IMR-90 (cell line): ENCODE measurements around the gene ZSCAN10. TPM values are rescaled to one million over a fixed set of nuclear protein-coding genes. Genes with fewer than 3 reads are reported as not detected.

Experiments
- ATAC-seq: fragments of 200-7000 bp; cut with Tn5 transposase; 2 replicates; pipeline ENCODE4 v1.9.1; 2020; ENCODE audit warnings: low read depth, mild to moderate bottlenecking, moderate library complexity
- BruUV-seq: library from RNA; stranded (reverse); fragments of 400-500 nt; replicated peaks from 2 replicates; lab custom pipeline; 2021; lab: Mats Ljungman, UMichigan
- CTCF ChIA-PET: fragments of 300-600 bp; formaldehyde crosslinking; extraction: SDS; loops from one replicate; lab custom pipeline; 2021; ENCODE audit warnings: antibody characterized with exemption; lab: Yijun Ruan, JAX
- POLR2A ChIA-PET: fragments of 300-600 bp; sonication (Branson Sonifier 250); formaldehyde crosslinking; loops from one replicate; lab custom pipeline; 2022; ENCODE audit warnings: antibody characterized with exemption; ENCODE audit not compliant: unreplicated experiment; lab: Charles Lee
- DNase-seq: peaks from one replicate; pipeline ENCODE4 v3.0.0; 2013
- H2AFZ ChIP-seq: replicated peaks from 2 replicates; pipeline ENCODE3; 2013; ENCODE audit warnings: low read length, mild to moderate bottlenecking; ENCODE audit not compliant: poor library complexity
- H2AK5ac ChIP-seq: 2 replicates; pipeline ENCODE4 v1.6.1; 2013; ENCODE audit warnings: low read depth, low read length, inconsistent platforms
- H2AK9ac ChIP-seq: replicated peaks from 2 replicates; pipeline ENCODE3; 2013; ENCODE audit warnings: mild to moderate bottlenecking, low read depth, low read length, moderate library complexity; ENCODE audit not compliant: poor library complexity
- H2BK120ac ChIP-seq: 2 replicates; pipeline ENCODE4 v1.6.1; 2013; ENCODE audit warnings: low read depth, low read length, inconsistent platforms
- H2BK15ac ChIP-seq: 3 replicates; pipeline ENCODE4 v1.6.1; 2013; ENCODE audit warnings: low read depth, low read length, inconsistent platforms
- H2BK20ac ChIP-seq: 2 replicates; pipeline ENCODE4 v1.6.1; 2013; ENCODE audit warnings: low read depth, mild to moderate bottlenecking, inconsistent platforms, low read length, moderate library complexity
- H2BK5ac ChIP-seq: 2 replicates; pipeline ENCODE4 v1.6.1; 2013; ENCODE audit warnings: mild to moderate bottlenecking, low read depth, low read length, inconsistent platforms; ENCODE audit not compliant: poor library complexity, severe bottlenecking
- H3K14ac ChIP-seq: replicated peaks from 2 replicates; pipeline ENCODE4 v1.6.1; 2013; ENCODE audit warnings: low read depth, low read length, inconsistent platforms
- H3K18ac ChIP-seq: 2 replicates; pipeline ENCODE4 v1.6.1; 2013; ENCODE audit warnings: low read depth, low read length, control low read depth
- H3K23ac ChIP-seq: 2 replicates; pipeline ENCODE4 v1.6.1; 2013; ENCODE audit warnings: low read depth, low read length, inconsistent platforms
- H3K27ac ChIP-seq: 2 replicates; pipeline ENCODE4 v1.5.1; 2013; ENCODE audit warnings: mild to moderate bottlenecking, control low read depth, low read length; ENCODE audit not compliant: insufficient read depth
- H3K27me3 ChIP-seq: 2 replicates; pipeline ENCODE4 v1.6.1; 2013; ENCODE audit warnings: low read length; ENCODE audit not compliant: control insufficient read depth, insufficient read depth
- H3K36me3 ChIP-seq: 2 replicates; pipeline ENCODE4 v1.6.1; 2013; ENCODE audit warnings: low read length, mixed read lengths; ENCODE audit not compliant: control insufficient read depth, insufficient read depth
- H3K4ac ChIP-seq: 2 replicates; pipeline ENCODE4 v1.6.1; 2013; ENCODE audit warnings: low read depth, low read length, inconsistent platforms
- H3K4me1 ChIP-seq: 2 replicates; pipeline ENCODE4 v1.6.1; 2013; ENCODE audit warnings: low read length, mixed read lengths; ENCODE audit not compliant: control insufficient read depth, insufficient read depth
- H3K4me2 ChIP-seq: 2 replicates; pipeline ENCODE4 v1.6.1; 2013; ENCODE audit warnings: low read depth, mild to moderate bottlenecking, control low read depth, low read length, moderate library complexity
- H3K4me3 ChIP-seq: 2 replicates; pipeline ENCODE4 v1.5.1; 2013; ENCODE audit warnings: low read depth, mild to moderate bottlenecking, control low read depth, low read length, moderate library complexity; ENCODE audit not compliant: insufficient read depth
- H3K56ac ChIP-seq: 2 replicates; pipeline ENCODE4 v1.6.1; 2013; ENCODE audit warnings: low read length, inconsistent platforms; ENCODE audit not compliant: insufficient read depth; ENCODE audit errors: extremely low read depth
- H3K79me1 ChIP-seq, 2 experiments: 2 replicates each; pipeline ENCODE4 v1.6.1; 2013; ENCODE audit warnings: low read length in 2 of 2, inconsistent platforms in 1 of 2, low read depth in 1 of 2
- H3K9ac ChIP-seq: 2 replicates; pipeline ENCODE4 v1.6.1; 2013; ENCODE audit warnings: low read depth, low read length, control low read depth
- H3K9me1 ChIP-seq: 2 replicates; pipeline ENCODE4 v1.6.1; 2013; ENCODE audit warnings: low read length, inconsistent platforms; ENCODE audit not compliant: insufficient read depth
- H3K9me3 ChIP-seq: 2 replicates; pipeline ENCODE4 v1.6.1; 2013; ENCODE audit warnings: low read length; ENCODE audit not compliant: control insufficient read depth, insufficient read depth
- H4K20me1 ChIP-seq: 2 replicates; pipeline ENCODE4 v1.6.1; 2013; ENCODE audit warnings: low read length, inconsistent platforms; ENCODE audit not compliant: insufficient read depth
- H4K5ac ChIP-seq: 2 replicates; pipeline ENCODE4 v1.6.1; 2013; ENCODE audit warnings: mild to moderate bottlenecking, low read depth, low read length, control low read depth
- H4K8ac ChIP-seq, 2 experiments: 2 replicates each; pipeline ENCODE4 v1.6.1; 2013; ENCODE audit warnings: low read depth in 2 of 2, low read length in 2 of 2, control low read depth in 1 of 2, inconsistent platforms in 1 of 2
- H4K91ac ChIP-seq: 2 replicates; pipeline ENCODE4 v1.6.1; 2013; ENCODE audit warnings: low read depth, low read length, inconsistent platforms; ENCODE audit not compliant: insufficient read depth
- CEBPB ChIP-seq: IDR thresholded peaks from 2 replicates; pipeline ENCODE4 v1.6.1; 2012; ENCODE audit warnings: low read depth, low read length, improper control_type of control experiment
- MAZ ChIP-seq: IDR thresholded peaks from 2 replicates; pipeline ENCODE4 v1.6.1; 2012; ENCODE audit warnings: low read depth, mild to moderate bottlenecking, low read length, improper control_type of control experiment, moderate library complexity, borderline replicate concordance
- RCOR1 ChIP-seq: IDR thresholded peaks from 2 replicates; pipeline ENCODE4 v1.6.1; 2012; ENCODE audit warnings: mild to moderate bottlenecking, low read length, improper control_type of control experiment; ENCODE audit not compliant: insufficient replicate concordance
- RFX5 ChIP-seq: IDR thresholded peaks from 2 replicates; pipeline ENCODE4 v1.8.0; 2012; ENCODE audit warnings: low read depth, mild to moderate bottlenecking, low read length, moderate library complexity
- WGBS, 2 experiments: methylation state at CpG; one replicate each; pipeline versions ENCODE4 v1.1.5 to v1.1.7; 2013; ENCODE audit warnings: missing lambda C conversion rate in 2 of 2; ENCODE audit not compliant: insufficient read length in 1 of 2; ENCODE audit errors: extremely low coverage in 2 of 2; 5-methylcytosine and 5-hydroxymethylcytosine counted together
- dilution Hi-C: fragments of 300-500 bp; cut with HindIII; formaldehyde crosslinking; loops from one replicate; pipeline ENCODE4 v1.14.3; 2018; ENCODE audit warnings: low sequenced_read_pairs; ENCODE audit not compliant: unreplicated experiment
- in situ Hi-C: fragments of 300-500 bp; cut with MboI; formaldehyde crosslinking; loops from 3 replicates; pipeline ENCODE4 v1.14.3; 2019; ENCODE audit warnings: low sequenced_read_pairs, inconsistent platforms, mixed read lengths
- intact Hi-C: fragments of 100-400 bp; cut with micrococcal nuclease; formaldehyde crosslinking; loops from 2 replicates; pipeline ENCODE4 v1.10.0; 2022
- polyA plus RNA-seq, 3 experiments: library from polyadenylated mRNA; depleted of rRNA; stranded (reverse); fragments of >200 nt; gene quantifications; 2 replicates each; pipeline ENCODE4 v1.2.3, GENCODE V29; 2012; ENCODE audit warnings: low replicate concordance in 1 of 3
- total RNA-seq: library from RNA; depleted of rRNA; stranded (reverse); fragments of >200 nt; gene quantifications from 2 replicates; pipeline ENCODE4 v1.2.3, GENCODE V29; 2012

ZSCAN10 gene
- total and polyA plus RNA-seq, 2 of the 4 experiments (the other 2 are of a cell fraction): not detected

DNA sequence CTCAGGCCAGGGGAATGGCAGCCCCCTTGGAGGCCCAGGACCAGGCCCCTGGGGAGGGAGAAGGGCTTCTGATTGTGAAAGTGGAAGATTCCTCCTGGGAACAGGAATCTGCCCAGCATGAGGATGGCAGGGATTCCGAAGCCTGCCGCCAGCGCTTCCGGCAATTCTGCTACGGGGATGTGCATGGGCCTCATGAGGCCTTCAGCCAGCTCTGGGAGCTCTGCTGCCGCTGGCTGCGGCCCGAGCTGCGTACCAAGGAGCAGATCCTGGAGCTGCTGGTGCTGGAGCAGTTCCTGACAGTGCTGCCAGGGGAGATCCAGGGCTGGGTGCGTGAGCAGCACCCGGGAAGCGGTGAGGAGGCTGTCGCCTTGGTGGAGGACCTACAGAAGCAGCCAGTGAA is 38.2 kb upstream of the ZSCAN10 start:
- 0 out of 2 replicates have a peak, but pooled peaks cover under 1% of the 10 kb centered on the region for H3K9me1 ChIP-seq
- no peak overlapping the region for H3K18ac ChIP-seq
- H3K36me3 ChIP-seq: peaks cover 13% of the 10 kb centered on the region
- H3K9me3 ChIP-seq: no peaks in the 10 kb centered on the region
- BruUV-seq: no TSS peak
- H3K4me1 ChIP-seq: peaks cover 5% of the 10 kb centered on the region
- H4K8ac ChIP-seq: no peak overlapping the region
- ATAC-seq: no peak
- no peak overlapping the region for H3K4me2 ChIP-seq
- H2BK20ac ChIP-seq: no peak overlapping the region
- no peak overlapping the region for H2AK9ac ChIP-seq
- WGBS, 2 experiments: 98% methylated on average over 12 of the region's 13 CpGs; no CpG with 5 or more reads in 1 of the 2 experiments
- H4K5ac ChIP-seq: no peak overlapping the region
- peaks cover 23 to 35% of the 10 kb centered on the region in 2 experiments for H3K79me1 ChIP-seq
- H2AFZ ChIP-seq: no peak overlapping the region
- no peak overlapping the region for H3K4ac ChIP-seq
- H3K4me3 ChIP-seq: no peak overlapping the region
- POLR2A ChIA-PET: interaction anchor here (0.6 kb wide), 1 partner anchor 8 kb away, joined by 3 read pairs; no protein-coding TSS in a partner anchor
- H2AK5ac ChIP-seq: no peak overlapping the region
- H3K9ac ChIP-seq: no peak overlapping the region
- dilution Hi-C loops: no loop called here
- intact Hi-C loops: no loop called here
- H2BK5ac ChIP-seq: no peak overlapping the region
- H2BK120ac ChIP-seq: no peak overlapping the region
- CTCF ChIA-PET: no interaction called here
- no peaks in the 10 kb centered on the region for H3K27me3 ChIP-seq
- no peak overlapping the region for H2BK15ac ChIP-seq
- in situ Hi-C loops: no loop called here
- H3K56ac ChIP-seq: no peak overlapping the region
- H4K91ac ChIP-seq: no peak overlapping the region
- DNase-seq: no peak
- TF ChIP-seq CEBPB: no peak
- TF ChIP-seq RFX5: no peak
- no peak for TF ChIP-seq RCOR1
- no peak for TF ChIP-seq MAZ
- no peak overlapping the region for H3K23ac ChIP-seq
- no peak overlapping the region for H3K27ac ChIP-seq
- no peak overlapping the region for H3K14ac ChIP-seq
- no peaks in the 10 kb centered on the region; the same call in 1 of the 2 replicates for H4K20me1 ChIP-seq
